GM12875 (cell line): Measurements from ENCODE around the gene CFAP410.

Experiments
- H3K4me3 ChIP-seq: one replicate; pipeline ENCODE4 v1.5.1; 2011; ENCODE audit warnings: low read depth, low read length, control low read depth
- CTCF ChIP-seq: IDR thresholded peaks from 2 replicates; pipeline ENCODE4 v1.5.1; 2011; ENCODE audit warnings: low read depth, mild to moderate bottlenecking, control low read depth, inconsistent platforms, low read length, moderate library complexity, borderline replicate concordance; ENCODE audit not compliant: insufficient read depth

Gene CFAP410

GRCh38 chr21:44338971-44339910, at the start of gene CFAP410:
CFAP410 (minus strand) TSS chr21:44339390; CDS start chr21:44339194, 196 bp downstream.
- TF ChIP-seq CTCF = no peak
- H3K4me3 ChIP-seq = peak within 1 kb of the TSS; percentile 70

- TF ChIP-seq CTCF = no peak
- H3K4me3 ChIP-seq = no peak overlapping the region
Observed at GRCh38 chr21:44384968-44385367, 45.8 kb upstream of the CFAP410 start.

- TF ChIP-seq CTCF = no peak
- no peak overlapping the region for H3K4me3 ChIP-seq
Observed at GRCh38 chr21:44383216-44383615, 44.0 kb upstream of the CFAP410 start.

- H3K4me3 ChIP-seq = no peak overlapping the region
- TF ChIP-seq CTCF = no peak
Observed at GRCh38 chr21:44382536-44382935, 43.3 kb upstream of the CFAP410 start.

GRCh38 chr21:44381874-44382273, 42.7 kb upstream of the CFAP410 start:
- H3K4me3 ChIP-seq = no peak overlapping the region
- no peak for TF ChIP-seq CTCF

GRCh38 chr21:44380876-44381275, 41.7 kb upstream of the CFAP410 start:
- H3K4me3 ChIP-seq = no peak overlapping the region
- no peak for TF ChIP-seq CTCF
